ENCODE data around the gene CD52.

- no peak for TF ChIP-seq CTCF (IDR thresholded peaks at IDR 0.05)
- no peak for TF ChIP-seq POLR2A (IDR thresholded peaks at IDR 0.05)
These were observed 40.9 kb downstream of the CD52 start for GRCh38 chr1:26358411-26359384.
